Esophagus muscularis mucosa (tissue), 4 donors: ENCODE data around the gene RGS12. TPM values are rescaled to one million over a fixed set of nuclear protein-coding genes. Genes with fewer than 3 reads are reported as not detected.

Experiments used
- DNase-seq: peaks from one replicate; pipeline ENCODE4 v3.0.0-alpha.2; 2017; ENCODE audit errors: extremely low spot score
- H3K27ac ChIP-seq, 4 donors: fragments of 200-600 bp; sonication (generic); replicated peaks in 1 of 4; 1 replicate in 3 of 4; 2 replicates in 1 of 4; pipeline ENCODE4 v1.5.1; 2016 to 2019; ENCODE audit warnings: mild to moderate bottlenecking in 1 of 4
- H3K27me3 ChIP-seq, 4 donors: fragments of 200-600 bp; sonication (generic); one replicate each; pipeline versions ENCODE4 v1.5.1 to v1.6.0; 2016 to 2019
- H3K36me3 ChIP-seq, 4 donors: fragments of 200-600 bp; sonication (generic); one replicate each; pipeline ENCODE4 v1.5.1; 2016 to 2019
- H3K4me1 ChIP-seq, 4 donors: fragments of 200-600 bp; sonication (generic); one replicate each; pipeline ENCODE4 v1.5.1; 2016 to 2019
- H3K4me3 ChIP-seq, 4 donors: fragments of 200-600 bp; sonication (generic); 1 replicate in 2 of 4; 2 replicates in 2 of 4; pipeline ENCODE4 v1.5.1; 2016 to 2019; ENCODE audit warnings: mild to moderate bottlenecking in 4 of 4, moderate library complexity in 1 of 4
- H3K9me3 ChIP-seq, 4 donors: fragments of 200-600 bp; sonication (generic); 1 replicate in 3 of 4; 2 replicates in 1 of 4; pipeline ENCODE4 v1.5.1; 2016 to 2019
- CTCF ChIP-seq, 3 experiments: fragments of 200-600 bp in 2 of 3; fragments of 450-650 bp in 1 of 3; sonication (generic) in 2 of 3; IDR thresholded peaks; one replicate each; pipeline ENCODE4 v1.5.1; 2017 to 2019; ENCODE audit warnings: antibody characterized with exemption in 3 of 3, mild to moderate bottlenecking in 2 of 3, moderate library complexity in 1 of 3
- EP300 ChIP-seq: sonication (generic); formaldehyde crosslinking; IDR thresholded peaks from one replicate; pipeline ENCODE4 v1.6.1; 2017; ENCODE audit warnings: antibody characterized with exemption
- POLR2A ChIP-seq: fragments of 450-650 bp; IDR thresholded peaks from one replicate; pipeline ENCODE4 v1.6.1; 2017; ENCODE audit warnings: antibody characterized with exemption, moderate library complexity, mild to moderate bottlenecking, low read depth
- POLR2AphosphoS5 ChIP-seq, 2 donors: sonication (generic); formaldehyde crosslinking; IDR thresholded peaks; one replicate each; pipeline ENCODE4 v1.6.1; 2017; ENCODE audit warnings: antibody characterized with exemption in 2 of 2
- WGBS: methylation state at CpG from one replicate; pipeline ENCODE4 v1.1.5; 2018; 5-methylcytosine and 5-hydroxymethylcytosine counted together
- intact Hi-C: fragments of 100-400 bp; cut with DNase I; formaldehyde crosslinking; loops from one replicate; pipeline ENCODE4 v1.15.1; 2023
- total RNA-seq, 4 donors: library from RNA; depleted of rRNA; stranded (reverse); fragments of >200 nt; gene quantifications; one replicate each; pipeline versions ENCODE4 v1.1.0 to v1.2.1, GENCODE V29; 2016

The RGS12 gene
- total RNA-seq, 4 donors from 2014 or later = 16.2 to 23.0 (median 19.2) TPM

GRCh38 chr4:3253808-3254207 lies 39.0 kb upstream of the RGS12 start:
- H3K36me3 ChIP-seq = peaks cover 0 to 17% (median 7%) of the 10 kb centered on the region in 4 donors

GRCh38 chr4:3254302-3255131 lies 38.3 kb upstream of the RGS12 start:
- Histone ChIP-seq H3K27ac (no peak overlapping the region), H3K4me3 (no peak overlapping the region), H3K27me3 (no peaks in the 10 kb centered on the region), H3K36me3 (peaks cover 0 to 17% (median 7%) of the 10 kb centered on the region in 4 donors), H3K4me1 (no peaks in the 10 kb centered on the region), H3K9me3 (no peaks in the 10 kb centered on the region)
- intact Hi-C loops = no loop called here
- WGBS = 93% methylated on average over 7 of the region's 14 CpGs
- TF ChIP-seq CTCF (IDR thresholded peaks at IDR 0.05) (no peak), POLR2AphosphoS5 (IDR thresholded peaks at IDR 0.05) (no peak), EP300 (no peak), POLR2A (no peak)
- DNase-seq = no peak

More at GRCh38 chr4:3253808-3254207, 39.0 kb upstream of the RGS12 start:
- no peaks in the 10 kb centered on the region for H3K4me1 ChIP-seq
- 95% methylated on average over 13 of the region's 13 CpGs for WGBS
- DNase-seq = no peak
- no peak overlapping the region for H3K4me3 ChIP-seq
- no peaks in the 10 kb centered on the region for H3K9me3 ChIP-seq
- H3K27me3 ChIP-seq = no peaks in the 10 kb centered on the region
- intact Hi-C loops = no loop called here
- no peak overlapping the region for H3K27ac ChIP-seq
- TF ChIP-seq POLR2AphosphoS5 (IDR thresholded peaks at IDR 0.05) (no peak), POLR2A (no peak), EP300 (no peak), CTCF (IDR thresholded peaks at IDR 0.05) (no peak)

- no peaks in the 10 kb centered on the region for H3K4me1 ChIP-seq
These were observed 37.1 kb upstream of the RGS12 start for GRCh38 chr4:3255611-3256186.

GRCh38 chr4:3256230-3257102 lies 36.4 kb upstream of the RGS12 start:
- DNase-seq = no peak
- Histone ChIP-seq H3K4me1 (no peaks in the 10 kb centered on the region), H3K4me3 (no peak overlapping the region), H3K27ac (no peak overlapping the region), H3K36me3 (peaks cover 0 to 17% (median 7%) of the 10 kb centered on the region in 4 donors), H3K9me3 (no peaks in the 10 kb centered on the region), H3K27me3 (no peaks in the 10 kb centered on the region)
- intact Hi-C loops = no loop called here
- TF ChIP-seq CTCF (IDR thresholded peaks at IDR 0.05) = no peak
- no peak for TF ChIP-seq EP300
- no peak for TF ChIP-seq POLR2A
- no peak for TF ChIP-seq POLR2AphosphoS5 (IDR thresholded peaks at IDR 0.05)
- 91% methylated on average over 21 of the region's 21 CpGs for WGBS

More at GRCh38 chr4:3255611-3256186, 37.1 kb upstream of the RGS12 start:
- no peaks in the 10 kb centered on the region for H3K9me3 ChIP-seq
- no peak overlapping the region for H3K4me3 ChIP-seq
- H3K27me3 ChIP-seq = no peaks in the 10 kb centered on the region
- H3K27ac ChIP-seq = no peak overlapping the region
- TF ChIP-seq POLR2A (no peak), POLR2AphosphoS5 (IDR thresholded peaks at IDR 0.05) (no peak), EP300 (no peak), CTCF (IDR thresholded peaks at IDR 0.05) (no peak)
- intact Hi-C loops = no loop called here
- H3K36me3 ChIP-seq = peaks cover 0 to 17% (median 7%) of the 10 kb centered on the region in 4 donors
- 95% methylated on average over 35 of the region's 36 CpGs for WGBS
- no peak for DNase-seq
